Measurements from ENCODE around the gene NUDT3.
A peak's percentile ranks its signal among the peaks of the same experiment; 100 is the strongest.
"Not testable (repeated sequence)": the region's sequence is repeated elsewhere in the genome, so short reads cannot be mapped to it uniquely, and the experiment has no call there.

The NUDT3 gene

GRCh38 chr6:34333858-34334257 is 58.6 kb downstream of the NUDT3 start:
- no peaks in the 10 kb centered on the region for H3F3A ChIP-seq (ENCODE audit: insufficient read depth, low read length)
- H3K27me3 ChIP-seq (ENCODE audit: insufficient read depth, low read length) = no peaks in the 10 kb centered on the region
- peak overlapping the region; percentile 5 for H3K4me3 ChIP-seq (ENCODE audit: low read depth, low read length, poor library complexity, severe bottlenecking)
- H3K9ac ChIP-seq (ENCODE audit: low read length) = no peak overlapping the region; the same call in 1 of the 2 replicates
- H3K79me2 ChIP-seq (ENCODE audit: insufficient read depth, low read length) = no peaks in the 10 kb centered on the region
- no peaks in the 10 kb centered on the region for H3K9me2 ChIP-seq (ENCODE audit: low read depth, low read length)
- H4K20me1 ChIP-seq (ENCODE audit: insufficient read depth, low read length) = no peaks in the 10 kb centered on the region
- peak overlapping the region; percentile 42; the same call in 1 of the 2 replicates for H3K4me2 ChIP-seq (ENCODE audit: low read length)
- H3K4me1 ChIP-seq (ENCODE audit: insufficient read depth, low read length, severe bottlenecking) = peaks cover 46% of the 10 kb centered on the region
- no peak for TF ChIP-seq CTCF (IDR thresholded peaks at IDR 0.05; ENCODE audit: low read length)
- TF ChIP-seq EZH2 (IDR thresholded peaks at IDR 0.05; ENCODE audit: borderline replicate concordance, low read length) = no peak
- H2AFZ ChIP-seq (ENCODE audit: low read length) = no peak overlapping the region
- no peaks in the 10 kb centered on the region for H3K9me3 ChIP-seq (ENCODE audit: low read length)
- peaks cover 21% of the 10 kb centered on the region; the same call in 1 of the 2 replicates for H3K36me3 ChIP-seq (ENCODE audit: insufficient read depth, low read length)
- H3K27ac ChIP-seq (ENCODE audit: low read depth, low read length, poor library complexity, severe bottlenecking) = peak overlapping the region; percentile 82

GRCh38 chr6:34332251-34333198 is 59.9 kb downstream of the NUDT3 start:
- Histone ChIP-seq H3K27ac (ENCODE audit: low read depth, low read length, poor library complexity, severe bottlenecking) (peak overlapping the region; percentile 82), H3K4me2 (ENCODE audit: low read length) (peak overlapping the region; percentile 42; the same call in 1 of the 2 replicates), H3K4me3 (ENCODE audit: low read depth, low read length, poor library complexity, severe bottlenecking) (peak overlapping the region; percentile 6), H3K27me3 (ENCODE audit: insufficient read depth, low read length) (no peaks in the 10 kb centered on the region), H3K9me2 (ENCODE audit: low read depth, low read length) (no peaks in the 10 kb centered on the region), H2AFZ (ENCODE audit: low read length) (no peak overlapping the region), H3K9me3 (ENCODE audit: low read length) (no peaks in the 10 kb centered on the region), H3K79me2 (ENCODE audit: insufficient read depth, low read length) (no peaks in the 10 kb centered on the region), H3K4me1 (ENCODE audit: insufficient read depth, low read length, severe bottlenecking) (peaks cover 43% of the 10 kb centered on the region), H3F3A (ENCODE audit: insufficient read depth, low read length) (no peaks in the 10 kb centered on the region), H3K9ac (ENCODE audit: low read length) (peak overlapping the region; percentile 3; the same call in 1 of the 2 replicates), H3K36me3 (ENCODE audit: insufficient read depth, low read length) (peaks cover 20% of the 10 kb centered on the region; the same call in 1 of the 2 replicates), H4K20me1 (ENCODE audit: insufficient read depth, low read length) (no peaks in the 10 kb centered on the region)
- TF ChIP-seq CTCF (IDR thresholded peaks at IDR 0.05; ENCODE audit: low read length) (no peak), EZH2 (IDR thresholded peaks at IDR 0.05; ENCODE audit: borderline replicate concordance, low read length) (no peak)

GRCh38 chr6:34331371-34332050 is 61.0 kb downstream of the NUDT3 start:
- Histone ChIP-seq H3F3A (ENCODE audit: insufficient read depth, low read length) (no peaks in the 10 kb centered on the region), H3K9me3 (ENCODE audit: low read length) (no peaks in the 10 kb centered on the region), H2AFZ (ENCODE audit: low read length) (no peak overlapping the region), H3K9me2 (ENCODE audit: low read depth, low read length) (no peaks in the 10 kb centered on the region), H3K4me1 (ENCODE audit: insufficient read depth, low read length, severe bottlenecking) (peaks cover 41% of the 10 kb centered on the region), H3K9ac (ENCODE audit: low read length) (no peak overlapping the region), H3K79me2 (ENCODE audit: insufficient read depth, low read length) (no peaks in the 10 kb centered on the region), H3K4me2 (ENCODE audit: low read length) (no peak overlapping the region; the same call in 1 of the 2 replicates), H3K4me3 (ENCODE audit: low read depth, low read length, poor library complexity, severe bottlenecking) (no peak overlapping the region), H3K27ac (ENCODE audit: low read depth, low read length, poor library complexity, severe bottlenecking) (peak overlapping the region; percentile 82), H4K20me1 (ENCODE audit: insufficient read depth, low read length) (no peaks in the 10 kb centered on the region), H3K36me3 (ENCODE audit: insufficient read depth, low read length) (peaks cover 10% of the 10 kb centered on the region; the same call in 1 of the 2 replicates), H3K27me3 (ENCODE audit: insufficient read depth, low read length) (no peaks in the 10 kb centered on the region)
- TF ChIP-seq EZH2 (IDR thresholded peaks at IDR 0.05; ENCODE audit: borderline replicate concordance, low read length) = no peak
- no peak for TF ChIP-seq CTCF (IDR thresholded peaks at IDR 0.05; ENCODE audit: low read length)

GRCh38 chr6:34329814-34330213 is 62.7 kb downstream of the NUDT3 start:
- not testable (repeated sequence) for H3K79me2 ChIP-seq (ENCODE audit: insufficient read depth, low read length); H3K9me3 ChIP-seq (ENCODE audit: low read length); H3K4me3 ChIP-seq (ENCODE audit: low read depth, low read length, poor library complexity, severe bottlenecking); H3K27me3 ChIP-seq (ENCODE audit: insufficient read depth, low read length); H3K36me3 ChIP-seq (ENCODE audit: insufficient read depth, low read length); H2AFZ ChIP-seq (ENCODE audit: low read length); H3F3A ChIP-seq (ENCODE audit: insufficient read depth, low read length); H3K9ac ChIP-seq (ENCODE audit: low read length); H3K27ac ChIP-seq (ENCODE audit: low read depth, low read length, poor library complexity, severe bottlenecking); H3K4me2 ChIP-seq (ENCODE audit: low read length); H3K9me2 ChIP-seq (ENCODE audit: low read depth, low read length); H4K20me1 ChIP-seq (ENCODE audit: insufficient read depth, low read length)
- H3K4me1 ChIP-seq (ENCODE audit: insufficient read depth, low read length, severe bottlenecking) = peaks cover 37% of the 10 kb centered on the region

All from OCI-LY1 (cell line).